ENCODE measurements around the gene TRPM2.

DNA sequence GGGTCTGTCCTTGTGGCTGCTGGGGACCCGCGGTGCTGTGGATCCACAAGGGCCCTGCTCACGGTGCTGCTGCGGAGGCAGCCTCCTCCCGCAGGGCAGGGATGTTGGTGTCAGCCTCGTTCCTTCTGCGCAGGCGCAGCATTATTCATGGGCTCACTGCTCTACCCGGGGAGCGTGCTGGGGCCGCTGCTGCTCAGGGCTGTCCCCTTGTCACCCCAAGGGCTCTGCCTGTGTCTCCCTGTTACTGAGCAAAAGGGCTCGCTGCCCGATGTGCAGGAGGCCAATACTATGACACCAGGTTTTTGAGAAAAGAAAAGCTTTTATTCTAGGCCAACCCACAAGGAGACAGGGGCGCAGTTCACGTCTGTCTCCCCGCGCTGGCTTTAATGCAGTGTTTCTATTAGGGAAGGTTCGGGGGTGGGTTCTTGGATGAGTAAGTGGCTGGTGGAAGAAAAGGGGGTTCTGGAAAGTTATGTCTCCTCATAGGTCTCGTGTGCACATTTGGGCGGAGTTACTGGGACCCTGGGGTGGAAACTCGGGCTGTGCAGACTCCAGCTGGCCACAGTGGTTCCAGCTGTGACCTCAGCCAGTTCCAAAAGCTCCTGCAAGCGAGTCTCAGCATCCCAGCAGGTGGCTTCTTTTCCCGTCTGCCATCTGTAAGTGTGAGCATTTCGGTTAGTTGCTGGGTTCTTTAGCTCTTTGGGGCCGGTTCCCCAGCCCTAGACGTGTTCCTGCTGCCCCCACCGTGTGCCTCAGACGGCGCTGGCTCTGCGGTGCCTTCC lies 61.1 kb downstream of the TRPM2 start:
- TF ChIP-seq POLR2A (IDR thresholded peaks at IDR 0.05; ENCODE audit: borderline replicate concordance, extremely low read depth, insufficient read depth, insufficient read length) (no peak), SP1 (IDR thresholded peaks at IDR 0.05; ENCODE audit: low read depth) (no peak)
- TF ChIP-seq, protein P1, sequence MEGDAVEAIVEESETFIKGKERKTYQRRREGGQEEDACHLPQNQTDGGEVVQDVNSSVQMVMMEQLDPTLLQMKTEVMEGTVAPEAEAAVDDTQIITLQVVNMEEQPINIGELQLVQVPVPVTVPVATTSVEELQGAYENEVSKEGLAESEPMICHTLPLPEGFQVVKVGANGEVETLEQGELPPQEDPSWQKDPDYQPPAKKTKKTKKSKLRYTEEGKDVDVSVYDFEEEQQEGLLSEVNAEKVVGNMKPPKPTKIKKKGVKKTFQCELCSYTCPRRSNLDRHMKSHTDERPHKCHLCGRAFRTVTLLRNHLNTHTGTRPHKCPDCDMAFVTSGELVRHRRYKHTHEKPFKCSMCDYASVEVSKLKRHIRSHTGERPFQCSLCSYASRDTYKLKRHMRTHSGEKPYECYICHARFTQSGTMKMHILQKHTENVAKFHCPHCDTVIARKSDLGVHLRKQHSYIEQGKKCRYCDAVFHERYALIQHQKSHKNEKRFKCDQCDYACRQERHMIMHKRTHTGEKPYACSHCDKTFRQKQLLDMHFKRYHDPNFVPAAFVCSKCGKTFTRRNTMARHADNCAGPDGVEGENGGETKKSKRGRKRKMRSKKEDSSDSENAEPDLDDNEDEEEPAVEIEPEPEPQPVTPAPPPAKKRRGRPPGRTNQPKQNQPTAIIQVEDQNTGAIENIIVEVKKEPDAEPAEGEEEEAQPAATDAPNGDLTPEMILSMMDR (IDR thresholded peaks at IDR 0.05 in 2 of 3, conservative IDR thresholded peaks at IDR 0.05 in 1 of 3; ENCODE audit: borderline replicate concordance in 1 of 3, insufficient read depth in 1 of 3, low read depth in 2 of 3, low read length in 2 of 3): no peak
- TF ChIP-seq, protein P2, sequence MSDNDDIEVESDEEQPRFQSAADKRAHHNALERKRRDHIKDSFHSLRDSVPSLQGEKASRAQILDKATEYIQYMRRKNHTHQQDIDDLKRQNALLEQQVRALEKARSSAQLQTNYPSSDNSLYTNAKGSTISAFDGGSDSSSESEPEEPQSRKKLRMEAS (IDR thresholded peaks at IDR 0.05): no peak
